Measurements from ENCODE around the gene RHBDL1. TPM values are rescaled to one million over a fixed set of nuclear protein-coding genes. Genes with fewer than 3 reads are reported as not detected.

The RHBDL1 gene
- total RNA-seq, 1 donor from 2014 or later = 0.51 TPM

GRCh38 chr16:675884-676564, 553 bp downstream of the RHBDL1 start:
- no peak for DNase-seq

DNA sequence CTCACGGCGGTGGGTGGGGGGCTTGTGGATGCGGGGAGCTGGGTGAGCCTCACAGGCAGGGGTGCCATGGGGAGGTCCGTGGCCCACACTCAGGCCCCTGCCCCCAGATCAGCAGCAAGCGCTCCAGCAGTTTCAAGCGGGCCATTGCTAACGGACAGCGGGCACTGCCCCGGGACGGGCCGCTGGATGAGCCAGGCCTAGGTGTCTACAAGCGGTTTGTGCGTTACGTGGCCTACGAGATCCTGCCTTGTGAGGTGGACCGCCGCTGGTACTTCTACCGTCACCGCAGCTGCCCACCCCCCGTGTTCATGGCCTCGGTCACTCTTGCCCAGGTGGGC, 1.1 kb downstream of the RHBDL1 start:
- DNase-seq = no peak

DNA sequence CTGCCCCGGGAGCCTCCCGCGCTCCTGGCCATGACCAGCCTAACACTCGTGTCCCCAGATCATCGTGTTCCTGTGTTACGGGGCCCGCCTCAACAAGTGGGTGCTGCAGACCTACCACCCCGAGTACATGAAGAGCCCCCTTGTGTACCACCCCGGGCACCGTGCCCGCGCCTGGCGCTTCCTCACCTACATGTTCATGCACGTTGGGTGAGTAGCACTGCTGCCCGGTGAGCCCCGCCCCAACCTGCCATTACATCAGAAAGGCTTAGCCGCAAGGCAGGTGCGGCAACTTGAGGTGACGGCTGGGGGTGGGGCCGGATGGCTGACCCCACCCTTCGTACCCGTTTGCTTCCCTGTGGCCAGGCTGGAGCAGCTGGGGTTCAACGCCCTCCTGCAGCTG, 1.4 kb downstream of the RHBDL1 start:
- DNase-seq = no peak

GRCh38 chr16:677316-678190, 2.1 kb downstream of the RHBDL1 start:
- DNase-seq = no peak

DNA sequence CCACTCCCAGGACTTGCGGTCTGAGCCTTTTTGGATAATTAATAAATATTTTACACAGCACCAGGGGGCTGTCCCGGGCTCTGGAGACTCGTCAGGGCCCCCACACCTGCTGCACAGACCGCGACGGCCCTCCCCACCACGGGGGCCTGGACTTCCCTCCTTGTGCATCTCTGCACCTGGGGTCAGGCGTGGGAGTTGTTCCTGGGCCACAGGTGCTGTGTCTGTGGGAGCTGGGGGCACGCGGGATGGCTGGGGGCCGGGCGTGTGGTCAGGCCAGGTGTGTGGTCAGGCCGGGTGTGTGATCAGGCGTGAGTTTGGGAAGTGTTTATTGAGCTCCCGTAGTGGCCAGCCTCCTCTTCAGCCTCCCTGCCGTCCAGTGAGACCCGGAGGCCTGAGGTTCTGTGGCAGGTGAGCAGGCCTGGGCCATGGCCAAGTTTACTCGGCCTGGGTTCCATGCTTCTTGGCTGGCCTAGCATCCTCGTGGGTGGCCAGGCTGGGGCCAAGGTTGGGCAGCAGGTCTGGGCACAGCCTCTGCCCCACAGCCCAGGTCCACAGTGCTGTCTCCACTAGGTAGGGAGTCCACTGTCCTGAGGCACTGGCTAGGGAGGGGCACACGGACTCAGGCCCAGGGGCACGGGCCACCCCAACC, 2.9 kb downstream of the RHBDL1 start:
- DNase-seq = no peak

DNA sequence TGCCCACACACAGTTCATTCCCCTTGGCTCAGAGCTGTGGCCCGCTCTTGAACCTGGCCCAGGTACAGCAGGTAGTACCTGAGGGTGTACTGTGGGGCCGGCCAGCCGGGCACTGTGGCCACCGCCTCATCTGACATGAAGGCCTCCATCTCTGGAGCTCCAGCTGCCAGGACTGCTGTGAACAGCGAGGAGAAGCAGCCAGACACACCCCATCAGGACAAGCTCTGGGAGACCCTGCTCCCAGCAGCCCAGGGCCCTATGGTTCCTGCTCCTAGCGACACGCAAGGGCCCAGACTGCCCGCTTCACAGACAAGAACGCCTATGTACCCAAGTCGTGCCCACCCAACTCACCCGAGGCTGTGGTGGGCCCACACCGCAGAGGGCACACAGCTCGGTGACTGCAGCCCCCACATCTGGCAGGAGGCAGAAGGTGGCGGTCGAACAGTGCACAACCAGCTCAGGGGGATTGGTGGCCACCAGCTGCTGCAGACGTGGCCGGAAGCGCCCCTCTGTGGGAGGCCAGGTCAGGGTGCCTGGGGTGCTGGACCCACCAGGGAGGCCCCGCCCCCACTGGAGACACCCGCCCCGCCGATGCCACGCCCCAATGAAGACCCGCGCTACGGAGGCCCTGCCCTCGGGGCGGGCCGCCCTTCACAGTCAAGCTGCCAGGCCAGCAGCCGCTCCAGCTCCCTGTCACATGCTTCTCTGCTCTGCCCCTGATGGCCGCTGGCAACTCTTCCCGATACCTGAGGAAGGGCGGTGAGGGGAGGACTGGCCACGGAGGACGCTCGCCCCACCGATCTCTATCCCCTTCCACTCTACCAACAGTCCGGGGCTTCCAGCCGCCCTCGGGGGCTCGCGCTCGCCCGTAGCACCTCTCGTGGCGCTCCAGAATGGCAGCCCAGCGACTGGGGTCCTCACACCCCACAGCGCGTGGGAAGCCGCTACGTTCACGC, 3.7 kb downstream of the RHBDL1 start:
- DNase-seq = peak; percentile 64

DNA sequence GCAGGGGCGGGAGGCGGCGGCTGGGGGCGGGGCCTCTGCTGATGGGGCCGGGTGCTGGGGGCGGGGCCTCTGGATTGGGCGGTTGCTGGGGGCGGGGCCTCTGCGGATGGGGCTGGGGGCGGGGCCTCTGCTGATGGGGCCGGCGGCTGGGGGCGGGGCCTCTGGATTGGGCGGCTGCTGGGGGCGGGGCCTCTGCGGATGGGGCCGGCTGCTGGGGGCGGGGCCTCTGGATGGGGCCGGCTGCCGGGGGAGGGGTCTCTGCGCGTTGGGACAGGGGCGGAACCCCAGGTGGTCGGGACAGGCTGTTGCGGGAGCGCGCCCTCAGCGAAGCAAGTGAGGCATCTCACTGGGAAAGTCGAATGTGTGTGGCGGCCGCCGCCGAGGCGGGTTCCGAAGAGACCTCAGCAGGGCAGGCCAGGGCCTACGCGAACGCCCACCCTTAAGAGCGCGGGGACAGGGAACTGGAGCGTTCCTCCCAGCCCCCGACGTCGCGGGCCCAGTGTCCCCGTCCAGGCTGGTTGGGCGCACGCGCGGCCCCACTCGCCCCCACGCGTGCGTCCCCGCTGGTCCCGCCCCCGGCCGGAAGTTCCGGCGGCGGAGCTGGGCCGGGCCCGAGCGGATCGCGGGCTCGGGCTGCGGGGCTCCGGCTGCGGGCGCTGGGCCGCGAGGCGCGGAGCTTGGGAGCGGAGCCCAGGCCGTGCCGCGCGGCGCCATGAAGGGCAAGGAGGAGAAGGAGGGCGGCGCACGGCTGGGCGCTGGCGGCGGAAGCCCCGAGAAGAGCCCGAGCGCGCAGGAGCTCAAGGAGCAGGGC, 4.5 kb downstream of the RHBDL1 start, which contains the start of gene STUB1:
Gene STUB1, plus strand, starts transcription at position 597 of the 811 bp plus-strand sequence. Its CDS starts 116 bp downstream, at position 713.
- peak; percentile 87 for DNase-seq

- DNase-seq = no peak
Measured at GRCh38 chr16:680625-680945, 5.1 kb downstream of the RHBDL1 start.

GRCh38 chr16:680967-681745, 5.7 kb downstream of the RHBDL1 start:
- DNase-seq = peak; percentile 55

- DNase-seq = no peak
Measured at GRCh38 chr16:681746-682427, 6.4 kb downstream of the RHBDL1 start.

DNA sequence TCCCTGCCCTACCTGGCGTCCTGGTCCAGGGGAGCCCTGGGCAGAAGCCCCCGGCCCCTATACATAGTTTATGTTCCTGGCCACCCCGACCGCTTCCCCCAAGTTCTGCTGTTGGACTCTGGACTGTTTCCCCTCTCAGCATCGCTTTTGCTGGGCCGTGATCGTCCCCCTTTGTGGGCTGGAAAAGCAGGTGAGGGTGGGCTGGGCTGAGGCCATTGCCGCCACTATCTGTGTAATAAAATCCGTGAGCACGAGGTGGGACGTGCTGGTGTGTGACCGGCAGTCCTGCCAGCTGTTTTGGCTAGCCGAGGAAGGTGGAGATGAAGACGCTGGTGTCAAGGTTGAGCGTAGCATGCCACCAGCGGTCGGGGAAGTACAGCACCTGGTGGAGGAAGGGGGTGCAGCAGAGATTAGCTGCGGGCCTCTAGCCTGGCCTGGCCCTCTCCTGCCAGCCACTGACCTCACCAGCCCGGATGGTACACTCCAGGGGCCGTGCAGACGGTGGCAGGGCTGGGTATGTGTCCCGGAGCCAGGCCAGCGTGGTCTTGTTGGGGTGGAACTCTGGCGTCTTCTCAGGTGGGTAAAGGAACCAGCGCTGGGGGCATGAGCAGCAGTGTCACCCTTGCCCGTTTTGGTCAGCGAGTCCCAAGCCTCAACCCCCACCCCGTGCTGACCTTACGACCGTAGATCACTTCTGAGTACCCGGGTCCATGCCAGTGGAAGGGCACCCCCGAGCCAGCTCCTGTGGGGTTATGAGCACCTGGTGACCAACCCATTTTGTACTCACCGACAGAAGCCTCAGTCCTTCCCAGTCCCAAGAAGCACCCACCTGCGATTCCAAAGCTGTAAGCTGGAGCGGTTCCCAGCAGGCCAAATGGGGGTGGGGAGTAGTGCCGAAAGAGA, 7.3 kb downstream of the RHBDL1 start:
- no peak for DNase-seq

- DNase-seq = no peak
Measured at GRCh38 chr16:683396-684070, 8.1 kb downstream of the RHBDL1 start.

GRCh38 chr16:684071-684794, 8.8 kb downstream of the RHBDL1 start, which contains the start of gene JMJD8:
TSS of gene JMJD8 (minus strand) at chr16:684334. CDS start at chr16:684319, 15 bp downstream.
- peak; percentile 93 for DNase-seq

GRCh38 chr16:684961-685696, 9.7 kb downstream of the RHBDL1 start:
- no peak for DNase-seq

- DNase-seq = peak; percentile 76
Measured at GRCh38 chr16:685967-686366, 10.5 kb downstream of the RHBDL1 start.

GRCh38 chr16:686459-687260, 11.2 kb downstream of the RHBDL1 start:
- DNase-seq = no peak
